Testis (tissue), 3 donors: Measurements from ENCODE around the gene ZNF397. TPM values are rescaled to one million over a fixed set of nuclear protein-coding genes. Genes with fewer than 3 reads are reported as not detected.
A peak's percentile ranks its signal among the peaks of the same experiment; 100 is the strongest.

Source experiments
- DNase-seq: peaks from one replicate; pipeline ENCODE4 v3.0.0-alpha.2; 2019
- H3K27ac ChIP-seq, 2 donors: fragments of 200-600 bp; sonication (generic); one replicate each; pipeline ENCODE4 v1.5.1; 2019
- H3K27me3 ChIP-seq: fragments of 200-600 bp; sonication (generic); one replicate; pipeline ENCODE4 v1.5.1; 2019
- H3K36me3 ChIP-seq: fragments of 200-600 bp; sonication (generic); one replicate; pipeline ENCODE4 v1.5.1; 2017; ENCODE audit warnings: low read depth; ENCODE audit errors: missing control alignments
- H3K4me1 ChIP-seq: fragments of 200-600 bp; sonication (generic); one replicate; pipeline ENCODE4 v1.5.1; 2019
- H3K4me3 ChIP-seq, 2 donors: fragments of 200-600 bp; sonication (generic); one replicate each; pipeline ENCODE4 v1.5.1; 2017 to 2019
- H3K9me3 ChIP-seq: fragments of 200-600 bp; sonication (generic); one replicate; pipeline ENCODE4 v1.5.1; 2017
- POLR2A ChIP-seq: fragments of 450-650 bp; IDR thresholded peaks from one replicate; pipeline ENCODE4 v1.6.1; 2017; ENCODE audit warnings: antibody characterized with exemption, mild to moderate bottlenecking, moderate library complexity
- WGBS, 2 donors: methylation state at CpG; one replicate each; pipeline ENCODE4 v1.1.5; 2018; 5-methylcytosine and 5-hydroxymethylcytosine counted together
- intact Hi-C: fragments of 100-400 bp; cut with DNase I; formaldehyde crosslinking; loops from one replicate; pipeline ENCODE4 v1.15.1; 2023; ENCODE audit warnings: low total_unique reads
- polyA plus RNA-seq: library from polyadenylated mRNA; stranded (reverse); fragments of 350-450 nt; fragmentation: Illumina TruSeq; extraction: RNeasy Lipid Tissue Mini Kit (QIAGEN cat#74804); gene quantifications from one replicate; pipeline ENCODE4 v1.2.3, GENCODE V29; 2014; ENCODE audit warnings: low read depth, low replicate concordance; ENCODE audit not compliant: insufficient read depth
- total RNA-seq, 2 donors: library from RNA; depleted of rRNA; stranded (reverse); fragments of >200 nt; gene quantifications; one replicate each; pipeline ENCODE4 v1.2.3, GENCODE V29; 2016
- TF ChIP-seq, protein P1 (sequence below), 3 experiments: fragments of 450-650 bp in 2 of 3; fragments of 200-600 bp in 1 of 3; sonication (generic) in 1 of 3; IDR thresholded peaks; one replicate each; pipeline ENCODE4 v1.5.1; 2016 to 2019; ENCODE audit warnings: antibody characterized with exemption in 3 of 3, mild to moderate bottlenecking in 2 of 3, moderate library complexity in 1 of 3

The ZNF397 gene
- total and polyA plus RNA-seq, 3 donors from 2014 or later, result 21.6 to 36.6 (median 32.2) TPM

DNA sequence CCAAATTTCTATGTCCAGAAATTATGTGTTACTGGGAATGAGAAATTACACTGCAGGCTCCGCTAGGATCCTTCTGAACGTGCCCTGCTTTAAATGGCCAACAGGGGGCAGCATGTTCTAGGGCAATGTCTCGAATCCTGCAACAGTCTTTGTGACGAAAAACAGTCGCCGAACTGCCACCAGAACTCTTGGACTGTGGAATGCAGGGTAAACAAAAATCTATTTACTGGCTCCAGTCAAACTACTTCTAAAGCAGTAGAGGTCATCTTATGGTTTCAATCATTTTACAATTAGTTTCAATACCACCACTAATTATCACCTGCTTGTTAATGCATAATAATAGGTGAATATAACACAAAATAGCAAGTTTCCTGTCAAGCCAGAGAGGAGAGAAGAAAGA, 9.8 kb upstream of the ZNF397 start:
- WGBS, 2 donors, result 2 to 11% methylated on average over 6 of the region's 6 CpGs
- no peaks in the 10 kb centered on the region for H3K4me1 ChIP-seq
- no peaks in the 10 kb centered on the region for H3K27me3 ChIP-seq
- no peaks in the 10 kb centered on the region for H3K36me3 ChIP-seq
- DNase-seq, result peak; percentile 90
- TF ChIP-seq POLR2A, result no peak
- TF ChIP-seq, protein P1, sequence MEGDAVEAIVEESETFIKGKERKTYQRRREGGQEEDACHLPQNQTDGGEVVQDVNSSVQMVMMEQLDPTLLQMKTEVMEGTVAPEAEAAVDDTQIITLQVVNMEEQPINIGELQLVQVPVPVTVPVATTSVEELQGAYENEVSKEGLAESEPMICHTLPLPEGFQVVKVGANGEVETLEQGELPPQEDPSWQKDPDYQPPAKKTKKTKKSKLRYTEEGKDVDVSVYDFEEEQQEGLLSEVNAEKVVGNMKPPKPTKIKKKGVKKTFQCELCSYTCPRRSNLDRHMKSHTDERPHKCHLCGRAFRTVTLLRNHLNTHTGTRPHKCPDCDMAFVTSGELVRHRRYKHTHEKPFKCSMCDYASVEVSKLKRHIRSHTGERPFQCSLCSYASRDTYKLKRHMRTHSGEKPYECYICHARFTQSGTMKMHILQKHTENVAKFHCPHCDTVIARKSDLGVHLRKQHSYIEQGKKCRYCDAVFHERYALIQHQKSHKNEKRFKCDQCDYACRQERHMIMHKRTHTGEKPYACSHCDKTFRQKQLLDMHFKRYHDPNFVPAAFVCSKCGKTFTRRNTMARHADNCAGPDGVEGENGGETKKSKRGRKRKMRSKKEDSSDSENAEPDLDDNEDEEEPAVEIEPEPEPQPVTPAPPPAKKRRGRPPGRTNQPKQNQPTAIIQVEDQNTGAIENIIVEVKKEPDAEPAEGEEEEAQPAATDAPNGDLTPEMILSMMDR (IDR thresholded peaks at IDR 0.05), result peak; percentile 67 to 93 (median 83)
- intact Hi-C loops, result no loop called here
- no peak overlapping the region for H3K27ac ChIP-seq
- no peaks in the 10 kb centered on the region for H3K9me3 ChIP-seq
- H3K4me3 ChIP-seq, result no peak overlapping the region

DNA sequence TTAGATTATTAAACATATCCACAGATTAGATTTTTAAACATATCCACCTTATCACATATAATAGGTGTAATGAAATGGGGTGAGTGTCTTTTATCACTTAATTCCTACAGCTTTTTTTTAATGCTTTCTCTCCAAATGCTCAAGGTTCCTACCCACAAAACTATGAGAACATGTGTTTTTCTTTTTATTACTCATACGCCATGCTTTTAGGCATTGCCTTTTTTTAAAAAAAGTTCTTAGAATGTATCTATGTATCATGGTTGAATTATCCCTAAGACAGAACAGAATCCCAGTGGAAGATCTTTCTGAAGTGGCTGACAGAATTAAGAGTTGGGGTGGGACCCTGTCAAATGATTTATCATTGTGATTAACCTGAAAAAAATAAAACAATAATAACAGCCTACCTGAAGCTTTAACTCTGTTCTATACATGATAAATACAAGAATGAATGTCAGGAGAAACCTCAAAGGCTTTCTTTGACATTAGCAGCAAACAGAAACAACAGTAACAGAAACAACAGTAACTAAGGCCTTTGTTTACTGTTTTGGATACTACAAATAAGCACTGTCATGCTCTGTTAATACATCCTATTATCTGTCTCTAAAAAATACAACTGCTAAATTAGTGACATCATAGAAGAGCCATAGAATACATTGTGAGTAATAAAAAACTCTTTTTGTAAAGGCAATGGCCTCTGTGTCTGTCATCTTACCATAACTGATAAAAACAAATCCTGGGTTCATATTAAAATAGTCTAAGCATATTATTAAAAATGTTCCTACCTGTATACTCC, 4.1 kb upstream of the ZNF397 start:
- Histone ChIP-seq H3K27me3 (no peaks in the 10 kb centered on the region), H3K4me3 (no peak overlapping the region), H3K27ac (no peak overlapping the region), H3K9me3 (no peaks in the 10 kb centered on the region), H3K4me1 (peaks cover under 1% of the 10 kb centered on the region), H3K36me3 (no peaks in the 10 kb centered on the region)
- no peak for TF ChIP-seq POLR2A
- TF ChIP-seq, protein P1 (IDR thresholded peaks at IDR 0.05), result no peak
- 88 to 90% methylated on average over 1 of the region's 1 CpG for WGBS, 2 donors
- no peak for DNase-seq
- intact Hi-C loops, result no loop called here

DNA sequence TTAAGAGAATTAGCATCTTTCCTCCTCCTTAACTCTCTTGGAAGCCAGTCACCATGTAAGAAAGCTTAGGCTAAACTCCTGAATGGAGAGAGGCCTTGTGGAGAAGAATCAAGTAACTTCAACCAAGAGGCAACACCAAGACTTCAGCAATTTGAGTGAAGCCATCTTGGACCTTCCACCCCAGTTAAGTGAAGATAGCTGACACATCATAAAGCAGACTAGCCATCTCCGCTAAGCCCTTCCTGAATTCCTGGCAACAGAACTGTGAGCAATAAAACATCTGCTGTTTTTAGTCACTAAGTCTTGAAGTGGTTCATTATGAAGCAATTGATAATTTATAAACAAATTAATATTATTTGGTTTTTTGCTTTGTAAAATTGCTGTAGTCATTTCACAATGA, 1.5 kb upstream of the ZNF397 start:
- H3K36me3 ChIP-seq, result no peaks in the 10 kb centered on the region
- DNase-seq, result no peak
- TF ChIP-seq POLR2A, result no peak
- TF ChIP-seq, protein P1 (IDR thresholded peaks at IDR 0.05), result no peak
- no peak overlapping the region for H3K4me3 ChIP-seq
- no peaks in the 10 kb centered on the region for H3K9me3 ChIP-seq
- H3K27me3 ChIP-seq, result no peaks in the 10 kb centered on the region
- intact Hi-C loops, result no loop called here
- no peak overlapping the region for H3K27ac ChIP-seq
- H3K4me1 ChIP-seq, result peaks cover 9% of the 10 kb centered on the region
- 45 to 64% methylated on average over 1 of the region's 1 CpG for WGBS, 2 donors

DNA sequence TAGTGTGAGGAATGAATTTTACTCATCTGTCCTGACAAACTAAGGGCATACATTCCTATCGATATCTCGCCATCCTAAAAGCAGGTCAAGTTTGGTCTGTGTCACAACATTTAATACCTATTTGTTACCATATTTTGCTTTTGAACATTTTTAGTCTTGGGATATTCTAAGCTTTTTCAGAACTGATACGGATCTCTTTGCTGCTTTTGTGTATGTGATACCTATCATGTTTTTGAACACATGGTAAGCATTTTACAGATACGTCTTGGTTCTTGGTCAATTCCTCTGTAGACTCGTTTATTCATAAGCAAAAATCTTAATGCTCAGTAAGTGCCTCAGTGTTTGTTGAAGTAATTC, 592 bp downstream of the ZNF397 start:
- Histone ChIP-seq H3K9me3 (no peaks in the 10 kb centered on the region), H3K27me3 (no peaks in the 10 kb centered on the region), H3K36me3 (no peaks in the 10 kb centered on the region), H3K4me1 (peaks cover 9% of the 10 kb centered on the region), H3K27ac (peak overlapping the region; percentile 96 to 98), H3K4me3 (peak overlapping the region; percentile 76 to 89)
- no peak for TF ChIP-seq POLR2A
- TF ChIP-seq, protein P1 (IDR thresholded peaks at IDR 0.05), result no peak
- DNase-seq, result no peak
- WGBS, 2 donors, result 0 to 1% methylated on average over 5 of the region's 5 CpGs
- intact Hi-C loops, result no loop called here

DNA sequence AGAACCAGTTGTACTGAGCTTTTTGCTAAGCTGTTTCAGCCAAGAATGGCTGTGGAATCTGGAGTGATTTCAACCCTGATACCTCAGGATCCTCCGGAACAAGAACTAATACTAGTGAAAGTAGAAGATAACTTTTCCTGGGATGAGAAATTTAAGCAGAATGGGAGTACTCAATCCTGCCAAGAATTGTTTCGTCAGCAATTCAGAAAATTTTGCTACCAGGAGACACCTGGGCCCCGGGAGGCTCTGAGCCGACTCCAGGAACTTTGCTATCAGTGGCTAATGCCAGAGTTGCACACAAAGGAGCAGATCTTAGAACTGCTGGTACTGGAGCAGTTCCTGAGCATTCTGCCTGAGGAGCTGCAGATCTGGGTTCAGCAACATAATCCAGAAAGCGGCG, 1.6 kb downstream of the ZNF397 start:
- no peaks in the 10 kb centered on the region for H3K36me3 ChIP-seq
- H3K27ac ChIP-seq, result no peak overlapping the region
- peaks cover 9% of the 10 kb centered on the region for H3K4me1 ChIP-seq

More for the DNA sequence above, 1.6 kb downstream of the ZNF397 start:
- Histone ChIP-seq H3K27me3 (no peaks in the 10 kb centered on the region), H3K9me3 (no peaks in the 10 kb centered on the region), H3K4me3 (no peak overlapping the region)
- TF ChIP-seq POLR2A, result no peak
- TF ChIP-seq, protein P1 (IDR thresholded peaks at IDR 0.05), result no peak
- intact Hi-C loops, result no loop called here
- no peak for DNase-seq
- 75 to 79% methylated on average over 6 of the region's 6 CpGs for WGBS, 2 donors
